GM12878 (cell line): ENCODE data around the gene NIPAL4.

Source experiments
- HDAC6 ChIP-seq: fragments of 200-600 bp; sonication (generic); IDR thresholded peaks from one replicate; pipeline ENCODE4 v1.8.0; 2017; ENCODE audit warnings: antibody characterized with exemption; ENCODE audit not compliant: unreplicated experiment
- RAD21 ChIP-seq: IDR thresholded peaks from 2 replicates; pipeline ENCODE4 v1.6.1; 2011; ENCODE audit warnings: mild to moderate bottlenecking, low read depth, low read length, moderate library complexity; ENCODE audit not compliant: insufficient read depth
- TAF1 ChIP-seq: IDR thresholded peaks from 2 replicates; pipeline ENCODE4 v1.6.1; 2011; ENCODE audit warnings: mild to moderate bottlenecking, low read depth, low read length, borderline replicate concordance
- TARDBP ChIP-seq: IDR thresholded peaks from 2 replicates; pipeline ENCODE4 v1.6.1; 2016; ENCODE audit warnings: borderline replicate concordance
- ZNF24 ChIP-seq: fragments of 450-650 bp; IDR thresholded peaks from 2 replicates; pipeline ENCODE4 v1.6.1; 2017; ENCODE audit warnings: antibody characterized with exemption, mild to moderate bottlenecking
- TF ChIP-seq, protein P1 (sequence below), 3 experiments: IDR thresholded peaks in 2 of 3; conservative IDR thresholded peaks in 1 of 3; 2 replicates each; pipeline ENCODE4 v1.5.1; 2011; ENCODE audit warnings: low read depth in 3 of 3, low read length in 3 of 3, mild to moderate bottlenecking in 3 of 3, control low read depth in 2 of 3, moderate library complexity in 2 of 3, inconsistent platforms in 1 of 3, mixed read lengths in 1 of 3; ENCODE audit not compliant: control insufficient read depth in 2 of 3, insufficient read depth in 1 of 3; ENCODE audit errors: extremely low read depth in 1 of 3
- TF ChIP-seq, protein P2 (sequence below): IDR thresholded peaks from 2 replicates; pipeline ENCODE4 v1.6.1; 2011; ENCODE audit warnings: low read depth, mild to moderate bottlenecking, low read length, moderate library complexity, borderline replicate concordance; ENCODE audit errors: extremely low read depth

DNA sequence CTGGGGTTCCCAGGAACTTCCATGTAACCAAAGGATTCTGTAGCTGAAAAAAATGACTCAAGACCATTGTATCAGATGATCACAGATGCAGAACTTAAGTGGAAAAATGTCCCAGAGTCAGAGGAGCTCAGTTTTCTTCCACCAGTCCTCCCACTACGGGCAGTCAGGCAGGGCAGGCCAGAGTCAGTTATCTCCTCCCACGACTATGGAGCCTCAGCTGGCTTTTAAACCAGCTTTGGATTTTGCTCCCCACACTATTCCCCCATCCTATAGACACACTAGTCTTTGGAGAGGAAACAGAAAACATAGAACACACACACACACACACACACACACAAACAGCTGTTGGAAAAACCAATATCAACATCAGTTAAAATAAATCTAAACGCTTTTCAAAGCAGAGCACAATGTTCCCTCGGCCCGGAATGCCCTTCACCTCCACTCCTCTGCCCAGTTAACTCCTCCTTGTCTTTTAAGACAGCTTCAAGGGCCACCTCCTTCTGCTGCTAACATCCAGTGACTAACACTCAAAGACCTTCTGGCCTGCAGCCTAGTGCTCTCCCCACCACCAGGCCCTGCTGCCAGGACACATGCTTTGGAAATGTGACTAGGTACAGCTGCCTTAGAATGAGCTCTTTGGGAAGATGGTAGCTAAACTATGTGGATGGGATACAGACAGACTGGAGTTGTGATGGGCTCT is 56.8 kb downstream of the NIPAL4 start:
- TF ChIP-seq, protein P1, sequence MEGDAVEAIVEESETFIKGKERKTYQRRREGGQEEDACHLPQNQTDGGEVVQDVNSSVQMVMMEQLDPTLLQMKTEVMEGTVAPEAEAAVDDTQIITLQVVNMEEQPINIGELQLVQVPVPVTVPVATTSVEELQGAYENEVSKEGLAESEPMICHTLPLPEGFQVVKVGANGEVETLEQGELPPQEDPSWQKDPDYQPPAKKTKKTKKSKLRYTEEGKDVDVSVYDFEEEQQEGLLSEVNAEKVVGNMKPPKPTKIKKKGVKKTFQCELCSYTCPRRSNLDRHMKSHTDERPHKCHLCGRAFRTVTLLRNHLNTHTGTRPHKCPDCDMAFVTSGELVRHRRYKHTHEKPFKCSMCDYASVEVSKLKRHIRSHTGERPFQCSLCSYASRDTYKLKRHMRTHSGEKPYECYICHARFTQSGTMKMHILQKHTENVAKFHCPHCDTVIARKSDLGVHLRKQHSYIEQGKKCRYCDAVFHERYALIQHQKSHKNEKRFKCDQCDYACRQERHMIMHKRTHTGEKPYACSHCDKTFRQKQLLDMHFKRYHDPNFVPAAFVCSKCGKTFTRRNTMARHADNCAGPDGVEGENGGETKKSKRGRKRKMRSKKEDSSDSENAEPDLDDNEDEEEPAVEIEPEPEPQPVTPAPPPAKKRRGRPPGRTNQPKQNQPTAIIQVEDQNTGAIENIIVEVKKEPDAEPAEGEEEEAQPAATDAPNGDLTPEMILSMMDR (IDR thresholded peaks at IDR 0.05 in 2 of 3, conservative IDR thresholded peaks at IDR 0.05 in 1 of 3; ENCODE audit: control insufficient read depth in 2 of 3, extremely low read depth in 1 of 3, insufficient read depth in 1 of 3, low read depth in 3 of 3, low read length in 3 of 3): no peak
- no peak for TF ChIP-seq ZNF24
- TF ChIP-seq TAF1: no peak
- no peak for TF ChIP-seq RAD21
- TF ChIP-seq TARDBP: no peak
- TF ChIP-seq HDAC6: no peak
- TF ChIP-seq, protein P2, sequence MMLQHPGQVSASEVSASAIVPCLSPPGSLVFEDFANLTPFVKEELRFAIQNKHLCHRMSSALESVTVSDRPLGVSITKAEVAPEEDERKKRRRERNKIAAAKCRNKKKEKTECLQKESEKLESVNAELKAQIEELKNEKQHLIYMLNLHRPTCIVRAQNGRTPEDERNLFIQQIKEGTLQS: no peak
